HepG2 (cell line): ENCODE results near the gene ZDHHC14. TPM values are rescaled to one million over a fixed set of nuclear protein-coding genes. Genes with fewer than 3 reads are reported as not detected.

ENCODE experiments used
- AGO1 ChIP-seq: fragments of 200-400 bp; formaldehyde crosslinking; IDR thresholded peaks from 2 replicates; pipeline ENCODE4 v1.6.1; 2017; ENCODE audit warnings: mild to moderate bottlenecking, low read depth, low read length, moderate library complexity; ENCODE audit not compliant: poor library complexity, severe bottlenecking
- ERF ChIP-seq: IDR thresholded peaks from 2 replicates; pipeline ENCODE4 v1.6.1; 2018; ENCODE audit warnings: missing biosample characterization, missing genetic modification reagents
- GZF1 ChIP-seq: sonication (generic); formaldehyde crosslinking; IDR thresholded peaks from 2 replicates; pipeline ENCODE4 v1.5.1; 2020; ENCODE audit warnings: mild to moderate bottlenecking, missing genetic modification reagents
- HNRNPK ChIP-seq: fragments of 200-400 bp; formaldehyde crosslinking; IDR thresholded peaks from 2 replicates; pipeline ENCODE4 v1.6.1; 2018; ENCODE audit warnings: low read length, low read depth, moderate library complexity, mild to moderate bottlenecking; ENCODE audit not compliant: poor library complexity, severe bottlenecking
- HNRNPLL ChIP-seq: fragments of 200-400 bp; formaldehyde crosslinking; IDR thresholded peaks from 2 replicates; pipeline ENCODE4 v1.6.1; 2017; ENCODE audit warnings: mild to moderate bottlenecking, low read depth, low read length; ENCODE audit not compliant: poor library complexity, severe bottlenecking
- MAFF ChIP-seq: IDR thresholded peaks from 2 replicates; pipeline ENCODE4 v1.6.1; 2011; ENCODE audit warnings: low read depth, low read length, improper control_type of control experiment
- NCOR1 ChIP-seq: fragments of 200-600 bp; sonication (generic); IDR thresholded peaks from 2 replicates; pipeline ENCODE4 v1.7.0; 2017; ENCODE audit warnings: antibody characterized with exemption, low read length, borderline replicate concordance
- NFYB ChIP-seq: sonication (generic); formaldehyde crosslinking; IDR thresholded peaks from 2 replicates; pipeline ENCODE4 v1.4.0; 2020; ENCODE audit warnings: missing genetic modification reagents
- PAF1 ChIP-seq: IDR thresholded peaks from 2 replicates; pipeline ENCODE4 v1.6.1; 2016; ENCODE audit warnings: missing genetic modification reagents, missing compliant biosample characterization
- REST ChIP-seq, 2 experiments: IDR thresholded peaks; 2 replicates each; pipeline ENCODE4 v1.6.1; 2011 to 2012; ENCODE audit warnings: low read length in 2 of 2, borderline replicate concordance in 1 of 2, low read depth in 1 of 2, mild to moderate bottlenecking in 1 of 2, moderate library complexity in 1 of 2
- SMAD9 ChIP-seq: sonication (generic); formaldehyde crosslinking; IDR thresholded peaks from 2 replicates; pipeline ENCODE4 v1.5.1; 2020; ENCODE audit warnings: mild to moderate bottlenecking, missing genetic modification reagents
- SP4 ChIP-seq: sonication (generic); formaldehyde crosslinking; IDR thresholded peaks from 2 replicates; pipeline ENCODE4 v1.8.1; 2023; ENCODE audit warnings: mild to moderate bottlenecking, missing genetic modification reagents
- SYNCRIP ChIP-seq: fragments of 200-400 bp; formaldehyde crosslinking; IDR thresholded peaks from 2 replicates; pipeline ENCODE4 v1.6.1; 2018; ENCODE audit warnings: mild to moderate bottlenecking, low read depth, low read length; ENCODE audit not compliant: insufficient read depth
- TEAD2 ChIP-seq: sonication (generic); formaldehyde crosslinking; IDR thresholded peaks from 2 replicates; pipeline ENCODE4 v1.9.0; 2021; ENCODE audit warnings: missing genetic modification reagents
- TOPORS ChIP-seq: sonication (generic); formaldehyde crosslinking; IDR thresholded peaks from 2 replicates; pipeline ENCODE4 v1.8.0; 2023; ENCODE audit warnings: mild to moderate bottlenecking, missing genetic modification reagents
- ZFP90 ChIP-seq: sonication (generic); formaldehyde crosslinking; IDR thresholded peaks from 2 replicates; pipeline ENCODE4 v1.8.0; 2022; ENCODE audit warnings: missing genetic modification reagents, mild to moderate bottlenecking, inconsistent platforms, borderline replicate concordance
- ZMYM2 ChIP-seq: sonication (generic); formaldehyde crosslinking; IDR thresholded peaks from 2 replicates; pipeline ENCODE4 v1.8.0; 2022; ENCODE audit warnings: mild to moderate bottlenecking, missing genetic modification reagents
- ZNF12 ChIP-seq: sonication (generic); formaldehyde crosslinking; IDR thresholded peaks from 2 replicates; pipeline ENCODE4 v1.5.0; 2020; ENCODE audit warnings: missing genetic modification reagents
- ZNF160 ChIP-seq: sonication (generic); formaldehyde crosslinking; IDR thresholded peaks from 2 replicates; pipeline ENCODE4 v1.8.0; 2022; ENCODE audit warnings: mild to moderate bottlenecking, inconsistent platforms, missing genetic modification reagents
- ZNF253 ChIP-seq: sonication (generic); formaldehyde crosslinking; IDR thresholded peaks from 2 replicates; pipeline ENCODE4 v1.8.0; 2022; ENCODE audit warnings: mild to moderate bottlenecking, missing genetic modification reagents, borderline replicate concordance
- ZNF260 ChIP-seq: sonication (generic); formaldehyde crosslinking; IDR thresholded peaks from 2 replicates; pipeline ENCODE4 v1.4.0; 2020; ENCODE audit warnings: missing genetic modification reagents, low read depth, mild to moderate bottlenecking, borderline replicate concordance
- ZNF430 ChIP-seq: sonication (generic); formaldehyde crosslinking; IDR thresholded peaks from 2 replicates; pipeline ENCODE4 v1.9.0; 2021; ENCODE audit warnings: mild to moderate bottlenecking, missing genetic modification reagents
- ZNF615 ChIP-seq: sonication (generic); formaldehyde crosslinking; IDR thresholded peaks from 2 replicates; pipeline ENCODE4 v1.5.0; 2020; ENCODE audit warnings: mild to moderate bottlenecking, missing genetic modification reagents, borderline replicate concordance
- ZNF709 ChIP-seq: sonication (generic); formaldehyde crosslinking; IDR thresholded peaks from 2 replicates; pipeline ENCODE4 v1.5.0; 2020; ENCODE audit warnings: mild to moderate bottlenecking, missing genetic modification reagents
- ZNF740 ChIP-seq: sonication (generic); formaldehyde crosslinking; IDR thresholded peaks from 2 replicates; pipeline ENCODE4 v1.4.0; 2020; ENCODE audit warnings: missing genetic modification reagents
- ZNF782 ChIP-seq: sonication (generic); formaldehyde crosslinking; IDR thresholded peaks from 2 replicates; pipeline ENCODE4 v1.4.0; 2020; ENCODE audit warnings: missing genetic modification reagents, mild to moderate bottlenecking, borderline replicate concordance
- ZNF891 ChIP-seq: sonication (generic); formaldehyde crosslinking; IDR thresholded peaks from 2 replicates; pipeline ENCODE4 v1.5.0; 2020; ENCODE audit warnings: mild to moderate bottlenecking, missing genetic modification reagents
- polyA plus RNA-seq, 8 experiments: library from polyadenylated mRNA; depleted of rRNA in 3 of 8; stranded (reverse) in 7 of 8; unstranded in 1 of 8; fragments of >200 nt; fragmentation: Illumina TruSeq in 4 of 8; extraction: Trizol in 4 of 8; gene quantifications; 2 replicates each; pipeline versions ENCODE4 v1.2.1 to v1.2.3, GENCODE V29; 2011 to 2016; ENCODE audit warnings: low read depth in 4 of 8, missing spikeins in 1 of 8, mixed read lengths in 1 of 8; ENCODE audit not compliant: insufficient read depth in 1 of 8
- total RNA-seq, 5 experiments: library from RNA; depleted of rRNA; stranded (reverse); fragments of >200 nt; fragmentation: Illumina TruSeq; extraction: Trizol; gene quantifications; 2 replicates each; pipeline ENCODE4 v1.2.3, GENCODE V29; 2016; ENCODE audit warnings: low read depth in 1 of 5

ZDHHC14 gene
- total and polyA plus RNA-seq, 2 of the 13 experiments (the other 11 are each of a cell fraction or from before 2014, with no cell fraction given): 3.7 to 9.5 TPM

GRCh38 chr6:157531169-157531985 is 150.4 kb downstream of the ZDHHC14 start (continued):
- no peak for TF ChIP-seq ZNF260 (CRISPR knock-in tag)
- TF ChIP-seq ZNF891 (CRISPR knock-in tag): peak; percentile 86; the same call in 1 of the 2 replicates
- peak; percentile 83; the same call in 1 of the 2 replicates for TF ChIP-seq TEAD2
- peak; percentile 89 for TF ChIP-seq ZNF740 (CRISPR knock-in tag)
- TF ChIP-seq ZNF430: peak; percentile 99
- TF ChIP-seq ZMYM2: peak; percentile 93
- TF ChIP-seq NCOR1: peak; percentile 99
- peak; percentile 82; the same call in 1 of the 2 replicates for TF ChIP-seq SP4 (CRISPR knock-in tag)
- TF ChIP-seq REST (IDR thresholded peaks at IDR 0.05; ENCODE audit: borderline replicate concordance in 1 of 2, low read depth in 1 of 2, low read length in 2 of 2): peak in 1 of 2 experiments; percentile 71; a peak in 2 of 4 replicates
- 0 out of 2 replicates have a peak, but pooled peaks have one; percentile 11 for TF ChIP-seq ZNF253
- peak; percentile 97; the same call in 1 of the 2 replicates for TF ChIP-seq ZNF709 (CRISPR knock-in tag)
- no peak for TF ChIP-seq AGO1
- peak; percentile 88; the same call in 1 of the 2 replicates for TF ChIP-seq ZNF615
- no peak for TF ChIP-seq HNRNPK
- peak; percentile 73 for TF ChIP-seq ZFP90 (CRISPR knock-in tag)
- peak; percentile 98 for TF ChIP-seq ERF (CRISPR knock-in tag)
- TF ChIP-seq ZNF160 (CRISPR knock-in tag): peak; percentile 88
- no peak for TF ChIP-seq PAF1 (CRISPR knock-in tag)
- peak; percentile 93 for TF ChIP-seq GZF1 (CRISPR knock-in tag)
- TF ChIP-seq ZNF12: peak; percentile 90
- peak; percentile 94; the same call in 1 of the 2 replicates for TF ChIP-seq SMAD9 (CRISPR knock-in tag)
- TF ChIP-seq SYNCRIP: no peak
- TF ChIP-seq TOPORS (CRISPR knock-in tag): peak; percentile 97
- peak; percentile 96 for TF ChIP-seq ZNF782 (CRISPR knock-in tag)
- TF ChIP-seq MAFF: peak; percentile 82
- TF ChIP-seq NFYB (CRISPR knock-in tag): no peak
- TF ChIP-seq HNRNPLL: peak; percentile 47
